ENCODE results near the gene SLC31A1.
"Not testable (repeated sequence)": the region's sequence is repeated elsewhere in the genome, so short reads cannot be mapped to it uniquely, and the experiment has no call there.

- TF ChIP-seq CTCF, EZH2, EZH2phosphoT487 (IDR thresholded peaks at IDR 0.05): not testable (repeated sequence)
Observed at GRCh38 chr9:113235701-113236255, 14.4 kb downstream of the SLC31A1 start.

Data from neural progenitor cell (in vitro differentiated cells).